K562 (cell line): Measurements from ENCODE around the gene NOS1.

Source experiments
- CHD1 ChIP-seq: fragments of 200-600 bp; sonication (generic); IDR thresholded peaks from one replicate; pipeline ENCODE4 v1.6.1; 2012; ENCODE audit warnings: mild to moderate bottlenecking, moderate library complexity, low read length, inconsistent platforms
- DPF2 ChIP-seq: fragments of 450-650 bp; IDR thresholded peaks from 2 replicates; pipeline ENCODE4 v1.6.1; 2016
- HMG20B ChIP-seq: fragments of 250-450 bp; sonication (Bioruptor Pico); IDR thresholded peaks from 2 replicates; pipeline ENCODE4 v1.5.0; 2021; ENCODE audit warnings: mild to moderate bottlenecking
- RERE ChIP-seq: sonication (generic); formaldehyde crosslinking; IDR thresholded peaks from 2 replicates; pipeline ENCODE4 v1.8.0; 2023; ENCODE audit warnings: missing genetic modification reagents, mild to moderate bottlenecking, borderline replicate concordance
- REST ChIP-seq, 2 experiments: fragments of 450-650 bp; formaldehyde crosslinking in 1 of 2; IDR thresholded peaks; 2 replicates each; pipeline versions ENCODE4 v1.4.0 to v1.6.1; 2014 to 2020; ENCODE audit warnings: mild to moderate bottlenecking in 2 of 2, borderline replicate concordance in 1 of 2, low read depth in 1 of 2
- RREB1 ChIP-seq: fragments of 250-450 bp; sonication (Bioruptor Pico); IDR thresholded peaks from 2 replicates; pipeline ENCODE4 v1.4.0; 2020
- SMC3 ChIP-seq: conservative IDR thresholded peaks from 2 replicates; pipeline ENCODE4 v1.6.1; 2011; ENCODE audit warnings: low read depth, low read length, improper control_type of control experiment; ENCODE audit not compliant: insufficient read depth
- TF ChIP-seq, protein P1 (sequence below): fragments of 250-450 bp; sonication (Bioruptor Pico); IDR thresholded peaks from 2 replicates; pipeline ENCODE4 v1.8.0; 2022; ENCODE audit warnings: inconsistent platforms, mild to moderate bottlenecking, moderate library complexity, borderline replicate concordance
- TF ChIP-seq, protein P2 (sequence below): fragments of 450-650 bp; conservative IDR thresholded peaks from 2 replicates; pipeline ENCODE4 v1.6.1; 2016; ENCODE audit warnings: missing genetic modification characterization, low read depth, mild to moderate bottlenecking, control low read depth, missing compliant biosample characterization

- TF ChIP-seq RERE (CRISPR knock-in tag) (no peak), REST (IDR thresholded peaks at IDR 0.05; ENCODE audit: borderline replicate concordance) (no peak), REST (CRISPR knock-in tag; IDR thresholded peaks at IDR 0.05; ENCODE audit: low read depth) (no peak), RREB1 (CRISPR knock-in tag) (no peak), HMG20B (CRISPR knock-in tag) (no peak), SMC3 (no peak), CHD1 (no peak), DPF2 (no peak)
- TF ChIP-seq, protein P1, sequence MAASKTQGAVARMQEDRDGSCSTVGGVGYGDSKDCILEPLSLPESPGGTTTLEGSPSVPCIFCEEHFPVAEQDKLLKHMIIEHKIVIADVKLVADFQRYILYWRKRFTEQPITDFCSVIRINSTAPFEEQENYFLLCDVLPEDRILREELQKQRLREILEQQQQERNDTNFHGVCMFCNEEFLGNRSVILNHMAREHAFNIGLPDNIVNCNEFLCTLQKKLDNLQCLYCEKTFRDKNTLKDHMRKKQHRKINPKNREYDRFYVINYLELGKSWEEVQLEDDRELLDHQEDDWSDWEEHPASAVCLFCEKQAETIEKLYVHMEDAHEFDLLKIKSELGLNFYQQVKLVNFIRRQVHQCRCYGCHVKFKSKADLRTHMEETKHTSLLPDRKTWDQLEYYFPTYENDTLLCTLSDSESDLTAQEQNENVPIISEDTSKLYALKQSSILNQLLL (CRISPR knock-in tag) = no peak
- TF ChIP-seq, protein P2, sequence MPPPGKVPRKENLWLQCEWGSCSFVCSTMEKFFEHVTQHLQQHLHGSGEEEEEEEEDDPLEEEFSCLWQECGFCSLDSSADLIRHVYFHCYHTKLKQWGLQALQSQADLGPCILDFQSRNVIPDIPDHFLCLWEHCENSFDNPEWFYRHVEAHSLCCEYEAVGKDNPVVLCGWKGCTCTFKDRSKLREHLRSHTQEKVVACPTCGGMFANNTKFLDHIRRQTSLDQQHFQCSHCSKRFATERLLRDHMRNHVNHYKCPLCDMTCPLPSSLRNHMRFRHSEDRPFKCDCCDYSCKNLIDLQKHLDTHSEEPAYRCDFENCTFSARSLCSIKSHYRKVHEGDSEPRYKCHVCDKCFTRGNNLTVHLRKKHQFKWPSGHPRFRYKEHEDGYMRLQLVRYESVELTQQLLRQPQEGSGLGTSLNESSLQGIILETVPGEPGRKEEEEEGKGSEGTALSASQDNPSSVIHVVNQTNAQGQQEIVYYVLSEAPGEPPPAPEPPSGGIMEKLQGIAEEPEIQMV (tag) = no peak
Observed at GRCh38 chr12:117209626-117210025, 151.8 kb downstream of the NOS1 start.
